Gastrocnemius medialis (tissue), 4 donors: ENCODE results near the gene MRPS30. TPM values are rescaled to one million over a fixed set of nuclear protein-coding genes. Genes with fewer than 3 reads are reported as not detected.
"Not testable (repeated sequence)": the region's sequence is repeated elsewhere in the genome, so short reads cannot be mapped to it uniquely, and the experiment has no call there.

ENCODE experiments used
- ATAC-seq, 2 donors: fragments of 150-250 bp; one replicate each; pipeline ENCODE4 v1.9.1; 2016
- DNase-seq, 2 donors: peaks; one replicate each; pipeline ENCODE4 v3.0.0-alpha.2; 2019
- H3K27ac ChIP-seq, 4 donors: fragments of 200-600 bp; sonication (generic); 1 replicate in 1 of 4; 2 replicates in 3 of 4; pipeline ENCODE4 v1.5.1; 2016 to 2018; ENCODE audit warnings: mild to moderate bottlenecking in 2 of 4, moderate library complexity in 1 of 4
- H3K27me3 ChIP-seq, 3 donors: fragments of 200-600 bp; sonication (generic) in 2 of 3; 1 replicate in 1 of 3; 2 replicates in 2 of 3; pipeline versions ENCODE4 v1.5.1 to v1.6.0; 2016 to 2019; ENCODE audit warnings: mild to moderate bottlenecking in 1 of 3, moderate library complexity in 1 of 3
- H3K36me3 ChIP-seq, 2 donors: fragments of 200-600 bp; sonication (generic) in 1 of 2; one replicate each; pipeline ENCODE4 v1.5.1; 2017 to 2018
- H3K4me1 ChIP-seq, 2 donors: fragments of 200-600 bp; sonication (generic) in 1 of 2; one replicate each; pipeline ENCODE4 v1.5.1; 2016 to 2017; ENCODE audit warnings: mild to moderate bottlenecking in 2 of 2
- H3K4me3 ChIP-seq, 4 donors: fragments of 200-600 bp; sonication (generic) in 3 of 4; 1 replicate in 1 of 4; 2 replicates in 3 of 4; pipeline ENCODE4 v1.5.1; 2016 to 2019; ENCODE audit warnings: mild to moderate bottlenecking in 2 of 4
- H3K9me3 ChIP-seq, 3 donors: fragments of 200-600 bp; sonication (generic) in 2 of 3; 1 replicate in 1 of 3; 2 replicates in 2 of 3; pipeline ENCODE4 v1.5.1; 2016 to 2019
- CTCF ChIP-seq, 5 experiments: fragments of 450-650 bp in 3 of 5; fragments of 200-600 bp in 2 of 5; sonication (generic) in 2 of 5; IDR thresholded peaks in 4 of 5; conservative IDR thresholded peaks in 1 of 5; 1 replicate in 4 of 5; 2 replicates in 1 of 5; pipeline ENCODE4 v1.5.1; 2016 to 2019; ENCODE audit warnings: antibody characterized with exemption in 5 of 5, mild to moderate bottlenecking in 3 of 5, moderate library complexity in 3 of 5
- POLR2A ChIP-seq, 2 donors: fragments of 450-650 bp; IDR thresholded peaks; one replicate each; pipeline ENCODE4 v1.6.1; 2017; ENCODE audit warnings: antibody characterized with exemption in 2 of 2, mild to moderate bottlenecking in 2 of 2, moderate library complexity in 2 of 2
- in situ Hi-C, 4 donors: fragments of 200-750 bp; cut with MboI; loops; one replicate each; pipeline versions ENCODE4 v1.15.0 to v1.8.0; 2017; ENCODE audit warnings: low sequenced_read_pairs in 4 of 4
- intact Hi-C: fragments of 100-400 bp; cut with DNase I; formaldehyde crosslinking; loops from one replicate; pipeline ENCODE4 v1.15.1; 2023; ENCODE audit warnings: low total_unique reads
- total RNA-seq, 4 donors: library from RNA; depleted of rRNA; stranded (reverse); fragments of >200 nt; gene quantifications; one replicate each; pipeline versions ENCODE4 v1.1.0 to v1.2.3, GENCODE V29; 2016

The MRPS30 gene
- total RNA-seq, 4 donors from 2014 or later, result 95.2 to 141 (median 116) TPM

DNA sequence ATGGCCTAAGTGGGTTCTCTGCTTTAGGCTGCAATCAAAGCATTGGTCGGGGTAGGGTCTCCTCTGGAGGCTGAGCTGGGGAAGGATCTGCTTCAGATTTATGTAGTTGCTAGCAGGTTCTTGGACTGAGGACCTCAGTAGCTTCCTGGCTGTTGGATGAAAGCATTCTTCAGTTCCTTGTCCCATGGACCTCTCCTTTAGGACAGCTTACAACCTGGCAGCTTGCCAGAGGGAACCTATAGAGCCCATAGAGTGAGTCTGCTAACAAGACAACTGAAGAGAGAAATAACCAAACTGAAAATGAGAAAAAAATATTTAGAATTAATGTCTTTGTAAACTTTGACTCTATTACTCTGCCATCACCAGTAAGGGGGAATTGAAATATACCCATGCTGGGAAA, 12.4 kb downstream of the MRPS30 start:
- intact Hi-C loops, result no loop called here
- in situ Hi-C loops, result loop anchor here in 1 of 4 donors (25.0 kb wide), 1 partner anchor 1334 kb away; the partner anchor contains the start of gene TMEM267
- TF ChIP-seq CTCF (IDR thresholded peaks at IDR 0.05 in 4 of 5, conservative IDR thresholded peaks at IDR 0.05 in 1 of 5) (no peak), POLR2A (IDR thresholded peaks at IDR 0.05) (no peak)
- H3K4me3 ChIP-seq, result no peak overlapping the region
- no peaks in the 10 kb centered on the region for H3K9me3 ChIP-seq
- H3K27me3 ChIP-seq, result no peaks in the 10 kb centered on the region
- H3K36me3 ChIP-seq, result peaks cover 0 to 22% of the 10 kb centered on the region in 2 donors
- H3K27ac ChIP-seq, result no peak overlapping the region
- ATAC-seq (no peak), DNase-seq (no peak)
- H3K4me1 ChIP-seq, result no peaks in the 10 kb centered on the region

DNA sequence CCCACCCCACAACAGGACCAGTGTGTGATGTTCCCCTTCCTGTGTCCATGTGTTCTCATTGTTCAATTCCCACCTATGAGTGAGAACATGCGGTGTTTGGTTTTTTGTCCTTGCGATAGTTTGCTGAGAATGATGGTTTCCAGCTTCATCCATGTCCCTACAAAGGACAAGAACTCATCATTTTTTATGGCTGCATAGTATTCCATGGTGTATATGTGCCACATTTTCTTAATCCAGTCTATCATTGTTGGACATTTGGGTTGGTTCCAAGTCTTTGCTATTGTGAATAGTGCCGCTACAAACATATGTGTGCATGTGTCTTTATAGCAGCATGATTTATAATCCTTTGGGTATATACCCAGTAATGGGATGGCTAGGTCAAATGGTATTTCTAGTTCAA, 15.9 kb downstream of the MRPS30 start:
- in situ Hi-C loops, result loop anchor here in 1 of 4 donors (25.0 kb wide), 1 partner anchor 1337 kb away; the partner anchor contains the start of gene TMEM267
- intact Hi-C loops, H3K27ac ChIP-seq, ATAC-seq, H3K4me1 ChIP-seq, DNase-seq, H3K36me3 ChIP-seq, H3K4me3 ChIP-seq, H3K9me3 ChIP-seq, H3K27me3 ChIP-seq: not testable (repeated sequence)

DNA sequence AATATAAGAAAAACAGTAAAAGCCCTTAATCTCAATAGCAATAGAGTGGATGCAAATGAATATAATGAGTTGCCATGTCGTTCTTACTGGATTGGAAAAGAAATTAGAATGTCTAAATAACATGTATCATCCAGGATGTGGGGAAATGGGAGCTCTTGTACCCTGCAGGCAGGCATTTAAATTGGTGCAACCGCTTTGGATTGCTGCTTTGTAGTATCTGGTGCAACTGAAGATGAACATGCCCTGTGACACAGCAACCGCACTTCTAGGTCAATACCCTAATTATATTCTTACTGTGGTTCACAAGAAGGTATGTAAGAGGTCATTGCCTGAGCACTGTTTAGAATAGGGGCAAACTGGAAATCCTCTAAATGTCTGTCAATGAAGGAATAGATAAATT, 18.9 kb downstream of the MRPS30 start:
- in situ Hi-C loops, result no loop called here
- no peak overlapping the region for H3K27ac ChIP-seq
- ATAC-seq, result no peak

GRCh38 chr5:44828719-44829118, 20.0 kb downstream of the MRPS30 start:
- H3K27ac ChIP-seq, result no peak overlapping the region
- DNase-seq (no peak), ATAC-seq (no peak)
- H3K36me3 ChIP-seq, result no peaks in the 10 kb centered on the region
- no peaks in the 10 kb centered on the region for H3K27me3 ChIP-seq
- H3K4me3 ChIP-seq, result no peak overlapping the region
- intact Hi-C loops (no loop called here), in situ Hi-C loops (no loop called here)
- no peaks in the 10 kb centered on the region for H3K4me1 ChIP-seq
- no peaks in the 10 kb centered on the region for H3K9me3 ChIP-seq
- TF ChIP-seq POLR2A (IDR thresholded peaks at IDR 0.05) (no peak), CTCF (IDR thresholded peaks at IDR 0.05 in 4 of 5, conservative IDR thresholded peaks at IDR 0.05 in 1 of 5) (no peak)

More for the DNA sequence above, 18.9 kb downstream of the MRPS30 start:
- no peaks in the 10 kb centered on the region for H3K36me3 ChIP-seq
- no peaks in the 10 kb centered on the region for H3K4me1 ChIP-seq
- H3K9me3 ChIP-seq, result no peaks in the 10 kb centered on the region
- intact Hi-C loops, result no loop called here
- no peaks in the 10 kb centered on the region for H3K27me3 ChIP-seq
- TF ChIP-seq CTCF (IDR thresholded peaks at IDR 0.05 in 4 of 5, conservative IDR thresholded peaks at IDR 0.05 in 1 of 5), result no peak
- no peak for DNase-seq
- H3K4me3 ChIP-seq, result no peak overlapping the region

DNA sequence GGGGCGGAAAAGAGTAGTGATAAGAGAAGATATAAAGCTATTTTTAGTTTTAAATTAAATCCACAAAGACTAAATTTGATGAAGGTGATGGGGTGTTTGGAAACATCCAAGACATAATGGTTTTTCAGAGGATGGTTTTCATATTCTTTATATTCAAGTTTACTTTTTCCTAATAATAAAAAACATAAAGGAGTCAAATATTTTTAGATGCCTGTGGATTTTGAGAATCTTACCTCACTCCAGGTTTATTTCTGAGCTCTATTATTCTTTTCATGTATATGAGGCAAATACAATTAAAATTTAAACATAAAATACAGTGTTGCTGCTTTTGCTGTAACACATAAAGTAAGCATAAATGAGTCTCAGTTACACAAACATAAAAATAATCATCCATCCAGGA, 22.2 kb downstream of the MRPS30 start:
- H3K4me1 ChIP-seq, result no peaks in the 10 kb centered on the region
- no peak overlapping the region for H3K4me3 ChIP-seq
- intact Hi-C loops, result no loop called here
- in situ Hi-C loops, result no loop called here
- no peaks in the 10 kb centered on the region for H3K27me3 ChIP-seq
- TF ChIP-seq POLR2A (IDR thresholded peaks at IDR 0.05) (no peak), CTCF (IDR thresholded peaks at IDR 0.05 in 4 of 5, conservative IDR thresholded peaks at IDR 0.05 in 1 of 5) (no peak)
- H3K9me3 ChIP-seq, result no peaks in the 10 kb centered on the region
- no peaks in the 10 kb centered on the region for H3K36me3 ChIP-seq
- no peak for ATAC-seq
- DNase-seq, result no peak
- H3K27ac ChIP-seq, result no peak overlapping the region
